ENCODE results near the gene PPP1CC. TPM values are rescaled to one million over a fixed set of nuclear protein-coding genes. Genes with fewer than 3 reads are reported as not detected.

PPP1CC gene
- total RNA-seq, 4 donors from 2014 or later = 110 to 224 (median 134) TPM

DNA sequence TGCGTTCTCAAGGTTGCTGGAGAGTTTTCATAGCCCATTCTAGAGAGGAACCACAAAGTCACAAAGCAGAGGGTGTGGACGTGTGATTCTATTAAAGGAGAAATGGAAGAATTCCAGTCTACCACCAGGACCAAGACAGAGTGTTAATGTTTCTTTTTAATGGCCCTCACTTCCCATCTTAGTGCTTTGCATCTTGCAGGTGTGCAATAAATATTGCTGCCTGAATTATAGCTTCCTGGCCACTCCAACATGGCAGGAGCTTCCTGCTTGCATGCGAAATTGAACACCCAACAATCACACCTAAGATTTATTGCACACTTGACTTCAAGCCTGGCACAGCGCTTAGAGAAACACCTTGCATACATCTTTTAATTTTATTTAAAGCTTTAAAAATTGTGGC lies 22.4 kb upstream of the PPP1CC start:
- DNase-seq = no peak
- Histone ChIP-seq H3K36me3 (no peaks in the 10 kb centered on the region), H3K27me3 (no peaks in the 10 kb centered on the region), H3K27ac (no peak overlapping the region), H3K9me3 (no peaks in the 10 kb centered on the region), H3K4me3 (no peak overlapping the region), H3K4me1 (no peaks in the 10 kb centered on the region)
- intact Hi-C loops (cut with DNase I; ENCODE audit: low total_unique reads) = no loop called here
- TF ChIP-seq, protein P1, sequence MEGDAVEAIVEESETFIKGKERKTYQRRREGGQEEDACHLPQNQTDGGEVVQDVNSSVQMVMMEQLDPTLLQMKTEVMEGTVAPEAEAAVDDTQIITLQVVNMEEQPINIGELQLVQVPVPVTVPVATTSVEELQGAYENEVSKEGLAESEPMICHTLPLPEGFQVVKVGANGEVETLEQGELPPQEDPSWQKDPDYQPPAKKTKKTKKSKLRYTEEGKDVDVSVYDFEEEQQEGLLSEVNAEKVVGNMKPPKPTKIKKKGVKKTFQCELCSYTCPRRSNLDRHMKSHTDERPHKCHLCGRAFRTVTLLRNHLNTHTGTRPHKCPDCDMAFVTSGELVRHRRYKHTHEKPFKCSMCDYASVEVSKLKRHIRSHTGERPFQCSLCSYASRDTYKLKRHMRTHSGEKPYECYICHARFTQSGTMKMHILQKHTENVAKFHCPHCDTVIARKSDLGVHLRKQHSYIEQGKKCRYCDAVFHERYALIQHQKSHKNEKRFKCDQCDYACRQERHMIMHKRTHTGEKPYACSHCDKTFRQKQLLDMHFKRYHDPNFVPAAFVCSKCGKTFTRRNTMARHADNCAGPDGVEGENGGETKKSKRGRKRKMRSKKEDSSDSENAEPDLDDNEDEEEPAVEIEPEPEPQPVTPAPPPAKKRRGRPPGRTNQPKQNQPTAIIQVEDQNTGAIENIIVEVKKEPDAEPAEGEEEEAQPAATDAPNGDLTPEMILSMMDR (IDR thresholded peaks at IDR 0.05) = no peak
- no peak for TF ChIP-seq POLR2A (IDR thresholded peaks at IDR 0.05)

DNA sequence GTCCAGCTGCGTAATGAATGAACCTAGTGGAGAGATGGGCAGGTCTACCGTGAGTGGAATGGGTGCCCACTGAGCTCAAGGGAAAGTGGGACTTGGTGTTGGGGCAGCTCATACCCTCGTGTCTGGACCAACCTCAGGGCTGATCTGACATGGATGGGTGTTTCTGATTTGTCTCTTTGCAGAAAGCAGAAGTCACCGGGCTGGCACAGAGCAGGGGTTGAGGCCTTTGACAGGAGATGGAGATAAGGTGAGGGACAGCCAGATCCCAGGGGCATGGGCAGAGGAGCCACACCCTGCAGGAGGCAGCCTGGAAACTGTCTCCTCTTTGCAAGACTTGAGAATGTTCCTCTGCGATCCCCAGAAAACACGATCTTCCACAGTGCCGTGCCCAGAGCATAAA lies 20.9 kb upstream of the PPP1CC start:
- Histone ChIP-seq H3K4me1 (no peaks in the 10 kb centered on the region), H3K27ac (no peak overlapping the region), H3K9me3 (no peaks in the 10 kb centered on the region), H3K36me3 (no peaks in the 10 kb centered on the region), H3K4me3 (no peak overlapping the region), H3K27me3 (no peaks in the 10 kb centered on the region)
- intact Hi-C loops (cut with DNase I; ENCODE audit: low total_unique reads) = no loop called here
- no peak for DNase-seq
- no peak for TF ChIP-seq POLR2A (IDR thresholded peaks at IDR 0.05)
- TF ChIP-seq, protein P1 (IDR thresholded peaks at IDR 0.05) = no peak

DNA sequence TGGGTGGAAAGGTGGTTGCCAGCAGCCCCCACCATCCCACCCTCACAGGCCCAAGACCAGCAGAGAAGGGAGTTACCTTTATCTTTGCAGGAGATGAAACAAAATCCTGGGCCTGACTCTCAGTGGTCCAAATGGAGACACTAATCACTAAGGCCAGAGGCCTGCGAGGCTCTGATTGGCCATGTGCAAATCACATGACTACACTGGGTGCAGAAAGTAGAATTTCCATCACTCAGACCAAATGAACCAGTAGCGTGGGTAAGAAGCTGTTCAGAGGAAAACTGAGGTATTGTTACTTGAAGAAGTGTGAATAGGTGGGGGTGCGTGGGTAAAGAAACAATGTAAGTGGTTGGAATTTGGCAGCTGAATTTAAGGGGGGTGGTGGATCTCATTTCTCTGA lies 20.2 kb upstream of the PPP1CC start:
- intact Hi-C loops (cut with DNase I; ENCODE audit: low total_unique reads) = no loop called here
- Histone ChIP-seq H3K9me3 (no peaks in the 10 kb centered on the region), H3K27me3 (no peaks in the 10 kb centered on the region), H3K4me3 (no peak overlapping the region), H3K36me3 (no peaks in the 10 kb centered on the region), H3K27ac (no peak overlapping the region), H3K4me1 (no peaks in the 10 kb centered on the region)
- DNase-seq = no peak
- TF ChIP-seq, protein P1 (IDR thresholded peaks at IDR 0.05) = no peak
- TF ChIP-seq POLR2A (IDR thresholded peaks at IDR 0.05) = no peak

DNA sequence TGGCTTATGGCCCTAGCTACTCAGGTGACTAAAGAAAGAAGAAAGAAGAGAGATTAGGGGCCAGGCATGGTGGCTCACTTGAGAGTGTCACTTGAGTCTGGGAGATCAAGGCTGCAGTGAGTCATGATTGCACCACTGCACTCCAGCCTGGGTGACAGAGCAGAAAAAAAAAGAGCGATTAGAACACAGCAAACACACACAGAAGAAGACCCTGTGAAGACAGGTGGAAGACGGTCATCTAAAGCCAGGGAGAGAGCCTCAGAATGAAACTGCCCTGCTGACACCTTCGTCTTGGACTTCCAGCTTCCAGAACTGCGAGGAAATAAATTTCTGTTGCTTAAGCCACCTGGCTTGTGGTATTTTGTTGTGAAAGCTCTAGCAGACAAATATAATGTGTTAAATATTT lies 17.5 kb upstream of the PPP1CC start:
- Histone ChIP-seq H3K4me1 (no peaks in the 10 kb centered on the region), H3K4me3 (no peak overlapping the region), H3K27me3 (no peaks in the 10 kb centered on the region), H3K9me3 (no peaks in the 10 kb centered on the region), H3K36me3 (no peaks in the 10 kb centered on the region), H3K27ac (no peak overlapping the region)
- DNase-seq = no peak
- intact Hi-C loops (cut with DNase I; ENCODE audit: low total_unique reads) = no loop called here
- TF ChIP-seq POLR2A (IDR thresholded peaks at IDR 0.05) = no peak
- TF ChIP-seq, protein P1 (IDR thresholded peaks at IDR 0.05) = no peak

DNA sequence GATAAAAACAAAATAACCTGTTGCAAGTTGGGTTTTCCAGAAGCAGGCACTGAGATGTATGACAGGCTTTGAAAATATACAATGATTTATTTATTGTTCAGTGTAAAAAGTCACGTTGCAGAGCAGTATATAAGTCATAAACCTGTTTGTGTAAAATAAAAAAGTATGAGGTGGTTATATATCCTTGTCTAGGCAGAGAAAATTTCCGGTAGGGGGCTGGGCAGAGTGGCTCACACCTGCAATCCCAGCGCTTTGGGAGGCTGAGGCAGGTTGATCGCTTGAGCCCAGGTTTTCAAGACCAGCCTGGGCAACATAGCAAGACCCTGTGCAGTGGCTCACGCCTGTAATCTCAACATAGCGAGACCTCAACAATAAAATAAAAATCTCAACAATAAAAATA lies 16.2 kb upstream of the PPP1CC start:
- no peak for TF ChIP-seq POLR2A (IDR thresholded peaks at IDR 0.05)
- TF ChIP-seq, protein P1 (IDR thresholded peaks at IDR 0.05) = no peak
- Histone ChIP-seq H3K4me1 (no peaks in the 10 kb centered on the region), H3K4me3 (no peak overlapping the region), H3K9me3 (no peaks in the 10 kb centered on the region), H3K27me3 (no peaks in the 10 kb centered on the region), H3K36me3 (no peaks in the 10 kb centered on the region), H3K27ac (no peak overlapping the region)
- intact Hi-C loops (cut with DNase I; ENCODE audit: low total_unique reads) = no loop called here
- no peak for DNase-seq

Data from uterus (tissue), 4 donors.